Neuronal stem cell (in vitro differentiated cells): ENCODE results near the gene TMEM184C.

Source experiments
- DNase-seq: peaks from one replicate; pipeline ENCODE4 v3.0.0-alpha.2; 2013; ENCODE audit warnings: low spot score
- H2AFZ ChIP-seq: one replicate; pipeline ENCODE4 v1.6.1; 2013; ENCODE audit warnings: mild to moderate bottlenecking, low read length, inconsistent platforms
- H2AK5ac ChIP-seq: 2 replicates; pipeline ENCODE4 v1.6.1; 2013; ENCODE audit warnings: low read depth, mild to moderate bottlenecking, inconsistent platforms, low read length, moderate library complexity, mixed read lengths
- H2BK120ac ChIP-seq: 2 replicates; pipeline ENCODE4 v1.6.1; 2013; ENCODE audit warnings: low read depth, mild to moderate bottlenecking, inconsistent platforms, low read length, moderate library complexity, mixed read lengths
- H2BK12ac ChIP-seq: one replicate; pipeline ENCODE4 v1.6.1; 2013; ENCODE audit warnings: low read length, inconsistent platforms
- H2BK15ac ChIP-seq: 2 replicates; pipeline ENCODE4 v1.6.1; 2013; ENCODE audit warnings: mild to moderate bottlenecking, low read length, inconsistent platforms, mixed read lengths
- H2BK5ac ChIP-seq: one replicate; pipeline ENCODE4 v1.6.1; 2013; ENCODE audit warnings: inconsistent platforms, mild to moderate bottlenecking, low read length, moderate library complexity
- H3K14ac ChIP-seq: one replicate; pipeline ENCODE4 v1.6.1; 2013; ENCODE audit warnings: low read length, inconsistent platforms
- H3K18ac ChIP-seq: 2 replicates; pipeline ENCODE4 v1.6.1; 2013; ENCODE audit warnings: low read length, inconsistent platforms
- H3K23ac ChIP-seq: 2 replicates; pipeline ENCODE4 v1.6.1; 2013; ENCODE audit warnings: low read depth, mild to moderate bottlenecking, mixed read lengths, low read length, inconsistent platforms; ENCODE audit not compliant: poor library complexity
- H3K27ac ChIP-seq: replicated peaks from 3 replicates; pipeline ENCODE4 v1.5.1; 2013; ENCODE audit warnings: low read length, inconsistent platforms
- H3K27me3 ChIP-seq, 3 experiments: 2 replicates each; pipeline ENCODE4 v1.6.1; 2013; ENCODE audit warnings: low read length in 3 of 3, mild to moderate bottlenecking in 2 of 3, inconsistent platforms in 1 of 3, low read depth in 1 of 3, mixed read lengths in 1 of 3, moderate library complexity in 1 of 3; ENCODE audit not compliant: control insufficient read depth in 3 of 3, insufficient read depth in 3 of 3
- H3K36me3 ChIP-seq, 2 donors: replicated peaks in 1 of 2; 2 replicates each; pipeline ENCODE4 v1.6.1; 2013; ENCODE audit warnings: low read length in 2 of 2; ENCODE audit not compliant: control insufficient read depth in 2 of 2, insufficient read depth in 2 of 2
- H3K4ac ChIP-seq: 2 replicates; pipeline ENCODE4 v1.6.1; 2013; ENCODE audit warnings: inconsistent platforms, mild to moderate bottlenecking, low read length, moderate library complexity
- H3K4me1 ChIP-seq, 2 donors: 1 replicate in 1 of 2; 2 replicates in 1 of 2; pipeline ENCODE4 v1.6.1; 2013; ENCODE audit warnings: low read length in 2 of 2, low read depth in 1 of 2; ENCODE audit not compliant: control insufficient read depth in 2 of 2, insufficient read depth in 1 of 2
- H3K4me2 ChIP-seq: one replicate; pipeline ENCODE4 v1.6.1; 2013; ENCODE audit warnings: mild to moderate bottlenecking, low read length, inconsistent platforms; ENCODE audit not compliant: insufficient read depth, poor library complexity, severe bottlenecking
- H3K4me3 ChIP-seq, 2 donors: 2 replicates each; pipeline ENCODE4 v1.5.1; 2013; ENCODE audit warnings: low read length in 2 of 2, mild to moderate bottlenecking in 2 of 2, inconsistent platforms in 1 of 2, moderate library complexity in 1 of 2
- H3K79me1 ChIP-seq: one replicate; pipeline ENCODE4 v1.6.1; 2013; ENCODE audit warnings: low read depth, mild to moderate bottlenecking, inconsistent platforms, low read length, moderate library complexity
- H3K9ac ChIP-seq: one replicate; pipeline ENCODE4 v1.6.1; 2013; ENCODE audit warnings: mild to moderate bottlenecking, low read depth, low read length, inconsistent platforms; ENCODE audit not compliant: poor library complexity
- H3K9me3 ChIP-seq, 2 donors: replicated peaks in 1 of 2; 2 replicates each; pipeline versions ENCODE3 to v1.6.1; 2013; ENCODE audit warnings: low read length in 2 of 2, mild to moderate bottlenecking in 2 of 2, inconsistent platforms in 1 of 2, low read depth in 1 of 2, mixed read lengths in 1 of 2, moderate library complexity in 1 of 2; ENCODE audit not compliant: control insufficient read depth in 2 of 2, insufficient read depth in 1 of 2
- H4K8ac ChIP-seq: one replicate; pipeline ENCODE4 v1.6.1; 2013; ENCODE audit warnings: low read depth, mild to moderate bottlenecking, inconsistent platforms, low read length, moderate library complexity
- H4K91ac ChIP-seq: one replicate; pipeline ENCODE4 v1.6.1; 2013; ENCODE audit warnings: low read length, low read depth, mild to moderate bottlenecking, inconsistent platforms; ENCODE audit not compliant: poor library complexity
- WGBS, 2 donors: extraction: QIAGEN DNeasy Blood & Tissue Kit; methylation state at CpG; one replicate each; pipeline ENCODE4 v1.1.7; 2013; ENCODE audit warnings: missing lambda C conversion rate in 2 of 2, mixed read lengths in 1 of 2; ENCODE audit not compliant: insufficient read length in 2 of 2, insufficient replicate concordance in 1 of 2; ENCODE audit errors: extremely low coverage in 2 of 2; 5-methylcytosine and 5-hydroxymethylcytosine counted together

TMEM184C gene

DNA sequence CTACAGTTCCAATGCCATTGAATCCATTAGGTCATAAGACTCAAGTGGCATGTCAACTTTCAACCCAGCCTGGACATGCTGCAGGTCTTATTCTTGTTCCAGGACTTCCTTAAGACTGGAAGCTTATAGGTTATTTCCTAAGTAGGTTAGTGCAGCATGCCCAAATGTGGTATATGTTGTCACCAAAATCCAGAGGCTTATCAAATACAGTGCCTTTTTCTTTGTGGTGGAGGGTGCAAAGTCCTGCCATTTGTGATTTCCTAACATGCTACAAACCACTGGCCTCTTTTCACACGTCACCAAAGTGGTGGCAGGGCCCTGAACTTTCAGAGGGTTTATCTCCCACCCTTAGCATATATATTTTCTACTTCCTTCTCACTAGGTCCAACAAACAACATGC is 9.7 kb upstream of the TMEM184C start:
- no CpG with 5 or more reads among the region's 1 CpG for WGBS, 2 donors
- Histone ChIP-seq H3K27ac (no peak overlapping the region), H3K4me3 (no peak overlapping the region), H3K18ac (no peak overlapping the region), H4K8ac (no peak overlapping the region), H3K4me2 (no peak overlapping the region), H2BK15ac (no peak overlapping the region), H3K9ac (no peak overlapping the region), H3K36me3 (no peaks in the 10 kb centered on the region), H3K14ac (no peak overlapping the region), H3K23ac (no peak overlapping the region), H3K4ac (no peak overlapping the region), H2BK5ac (no peak overlapping the region), H3K9me3 (no peaks in the 10 kb centered on the region), H3K4me1 (peaks cover 1 to 8% of the 10 kb centered on the region in 2 donors), H2BK12ac (no peak overlapping the region), H3K27me3 (no peaks in the 10 kb centered on the region), H2AFZ (no peak overlapping the region), H2AK5ac (no peak overlapping the region), H3K79me1 (no peaks in the 10 kb centered on the region), H4K91ac (no peak overlapping the region), H2BK120ac (no peak overlapping the region)
- no peak for DNase-seq

DNA sequence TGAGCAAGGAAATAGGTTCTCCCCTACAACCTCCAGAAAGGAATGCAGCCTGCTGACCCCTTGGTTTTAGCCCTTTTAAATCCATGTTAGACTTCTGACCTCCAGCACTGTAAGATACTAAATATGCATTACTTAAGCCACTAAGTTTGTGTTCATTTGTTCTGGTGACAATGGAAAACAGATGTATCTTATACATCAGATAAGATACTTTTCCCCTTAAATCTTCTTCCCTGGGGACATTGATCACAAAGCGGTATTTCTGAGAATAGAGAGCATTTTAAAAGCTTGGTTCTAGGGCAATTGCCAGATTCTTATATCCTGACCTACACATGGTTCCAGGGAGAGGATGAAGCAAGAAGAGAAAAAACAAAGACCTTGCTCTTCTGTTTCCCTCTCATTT is 6.5 kb upstream of the TMEM184C start:
- H2BK120ac ChIP-seq: no peak overlapping the region
- no peak overlapping the region for H2BK12ac ChIP-seq
- no peak overlapping the region for H3K14ac ChIP-seq
- no peak overlapping the region for H3K4ac ChIP-seq
- H3K79me1 ChIP-seq: no peaks in the 10 kb centered on the region
- no peak overlapping the region for H4K8ac ChIP-seq
- no peaks in the 10 kb centered on the region for H3K27me3 ChIP-seq
- no CpG with 5 or more reads among the region's 1 CpG for WGBS, 2 donors
- H3K9me3 ChIP-seq: no peaks in the 10 kb centered on the region
- no peak overlapping the region for H2AFZ ChIP-seq
- H2BK5ac ChIP-seq: no peak overlapping the region
- H4K91ac ChIP-seq: no peak overlapping the region
- no peak overlapping the region for H3K4me2 ChIP-seq
- no peak overlapping the region for H3K23ac ChIP-seq
- no peak for DNase-seq
- H2AK5ac ChIP-seq: no peak overlapping the region
- no peak overlapping the region for H3K4me3 ChIP-seq
- H3K9ac ChIP-seq: no peak overlapping the region
- H3K27ac ChIP-seq: no peak overlapping the region
- H3K4me1 ChIP-seq: peaks cover under 1 to 4% of the 10 kb centered on the region in 2 donors
- H3K36me3 ChIP-seq: no peaks in the 10 kb centered on the region
- no peak overlapping the region for H3K18ac ChIP-seq
- H2BK15ac ChIP-seq: no peak overlapping the region

DNA sequence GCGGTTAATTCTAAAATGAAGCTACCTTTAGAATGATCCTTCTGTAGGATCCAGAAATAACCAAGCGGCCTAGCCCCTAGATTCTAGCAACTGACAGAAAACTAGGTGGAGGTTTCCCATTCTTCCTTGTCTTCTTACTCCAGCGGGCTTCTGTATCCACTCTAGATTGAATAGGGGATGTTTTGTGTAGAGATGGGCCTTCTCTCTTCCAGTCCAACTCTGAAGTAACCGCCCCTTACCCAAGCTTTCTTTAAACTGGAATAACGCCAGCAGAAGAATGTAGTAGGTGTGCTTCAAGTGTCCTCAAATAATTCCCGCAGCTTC is 386 bp upstream of the TMEM184C start:
- H3K27me3 ChIP-seq: no peaks in the 10 kb centered on the region
- H3K14ac ChIP-seq: no peak overlapping the region
- peak overlapping the region; percentile 84 for H3K4me2 ChIP-seq
- WGBS, 2 donors: no CpG with 5 or more reads among the region's 6 CpGs
- peaks cover 2 to 23% of the 10 kb centered on the region in 2 donors for H3K36me3 ChIP-seq
- no peak overlapping the region for H2BK120ac ChIP-seq
- H3K4me3 ChIP-seq: peak overlapping the region; percentile 81 to 84
- H2BK12ac ChIP-seq: no peak overlapping the region
- peak overlapping the region; percentile 94 for H2AFZ ChIP-seq
- no peak for DNase-seq
- H2BK5ac ChIP-seq: no peak overlapping the region
- H4K8ac ChIP-seq: no peak overlapping the region
- H4K91ac ChIP-seq: no peak overlapping the region
- H2BK15ac ChIP-seq: no peak overlapping the region
- peaks cover 6% of the 10 kb centered on the region for H3K79me1 ChIP-seq
- H3K4me1 ChIP-seq: peaks cover 0 to 4% of the 10 kb centered on the region in 2 donors
- H3K9me3 ChIP-seq: no peaks in the 10 kb centered on the region
- no peak overlapping the region for H2AK5ac ChIP-seq
- no peak overlapping the region for H3K23ac ChIP-seq
- no peak overlapping the region for H3K4ac ChIP-seq
- H3K18ac ChIP-seq: no peak overlapping the region
- no peak overlapping the region for H3K27ac ChIP-seq
- no peak overlapping the region for H3K9ac ChIP-seq

DNA sequence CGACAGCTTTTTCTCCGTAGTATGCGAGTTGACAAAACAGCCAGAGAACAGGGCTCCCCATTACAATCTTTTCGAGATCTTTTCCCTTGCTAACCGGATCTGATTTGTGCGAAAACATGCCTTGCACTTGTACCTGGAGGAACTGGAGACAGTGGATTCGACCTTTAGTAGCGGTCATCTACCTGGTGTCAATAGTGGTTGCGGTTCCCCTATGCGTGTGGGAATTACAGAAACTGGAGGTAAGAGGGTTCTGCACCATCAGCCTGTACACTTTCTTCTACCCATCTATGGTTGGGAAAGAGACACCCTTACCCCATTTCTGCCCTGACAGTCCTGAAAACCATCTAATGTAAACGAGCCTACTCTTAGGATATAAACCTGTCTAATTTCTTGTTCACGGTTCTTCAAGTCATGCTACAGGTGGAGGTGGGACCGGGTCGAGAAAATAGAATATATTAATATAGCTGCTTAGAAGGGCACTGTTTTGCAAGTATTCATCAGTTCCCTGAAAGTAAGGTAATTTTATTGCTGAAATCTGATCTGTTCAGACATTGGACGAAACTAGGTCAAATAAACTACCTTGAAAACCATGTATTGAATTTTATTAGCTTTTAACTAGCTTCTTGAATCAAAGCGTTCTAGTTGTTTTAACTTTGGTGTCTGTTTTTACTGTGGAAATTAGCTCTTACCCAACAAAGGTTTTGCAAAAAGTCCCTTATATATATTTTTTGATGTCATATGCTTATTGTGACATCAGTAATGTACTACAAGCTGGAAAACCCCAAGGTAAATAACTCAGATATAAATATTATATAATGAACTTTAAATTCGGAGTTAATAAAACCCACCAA is 869 bp downstream of the TMEM184C start:
- no peaks in the 10 kb centered on the region for H3K27me3 ChIP-seq
- no peak overlapping the region for H4K91ac ChIP-seq
- H3K27ac ChIP-seq: no peak overlapping the region

More for the DNA sequence above, 869 bp downstream of the TMEM184C start:
- Histone ChIP-seq H2BK5ac (no peak overlapping the region), H3K4me1 (peaks cover 0 to 4% of the 10 kb centered on the region in 2 donors), H3K79me1 (peaks cover 6% of the 10 kb centered on the region), H3K14ac (no peak overlapping the region), H2BK15ac (no peak overlapping the region), H2AFZ (peak overlapping the region; percentile 94), H3K4ac (no peak overlapping the region), H3K9me3 (no peaks in the 10 kb centered on the region), H3K4me3 (peak overlapping the region; percentile 81 to 95), H3K4me2 (peak overlapping the region; percentile 77), H3K23ac (peak overlapping the region; percentile 52), H3K18ac (no peak overlapping the region), H4K8ac (no peak overlapping the region), H2AK5ac (no peak overlapping the region), H3K9ac (peak overlapping the region; percentile 95), H2BK120ac (no peak overlapping the region), H3K36me3 (peaks cover 2 to 31% of the 10 kb centered on the region in 2 donors), H2BK12ac (no peak overlapping the region)
- DNase-seq: no peak
- WGBS, 2 donors: no CpG with 5 or more reads among the region's 17 CpGs
